GM23338 (cell line): ENCODE measurements around the gene PLXND1. TPM values are rescaled to one million over a fixed set of nuclear protein-coding genes. Genes with fewer than 3 reads are reported as not detected.

Experiments
- CTCF ChIP-seq, 2 experiments: fragments of 200-600 bp in 1 of 2; sonication (generic) in 1 of 2; conservative IDR thresholded peaks; 2 replicates each; pipeline versions ENCODE4 v1.5.1 to v1.6.1; 2016 to 2017; ENCODE audit warnings: antibody characterized with exemption in 2 of 2, low read depth in 2 of 2, mild to moderate bottlenecking in 2 of 2, moderate library complexity in 1 of 2
- EZH2phosphoT487 ChIP-seq: fragments of 200-600 bp; sonication (generic); IDR thresholded peaks from one replicate; pipeline ENCODE4 v1.8.1; 2018; ENCODE audit warnings: antibody characterized with exemption; ENCODE audit not compliant: unreplicated experiment
- REST ChIP-seq: IDR thresholded peaks from one replicate; pipeline ENCODE4 v1.6.1; 2018; ENCODE audit warnings: antibody characterized with exemption; ENCODE audit not compliant: unreplicated experiment
- ZNF462 ChIP-seq: fragments of 250-450 bp; sonication (Bioruptor Pico); IDR thresholded peaks from 2 replicates; pipeline ENCODE4 v1.5.0; 2020; ENCODE audit warnings: mild to moderate bottlenecking, moderate library complexity
- polyA plus RNA-seq: library from polyadenylated mRNA; unstranded; fragments of >200 nt; fragmentation: Nextera tagmentation; extraction: Ambion mirVana; gene quantifications from 2 replicates; pipeline ENCODE4 v1.2.1, GENCODE V29; 2016
- total RNA-seq: library from RNA; depleted of rRNA; stranded (reverse); fragments of >200 nt; shearing (Covaris generic); gene quantifications from 2 replicates; pipeline ENCODE4 v1.2.3, GENCODE V29; 2014

The PLXND1 gene
- total and polyA plus RNA-seq, 2 experiments from 2014 or later = 13.3 to 60.4 TPM

GRCh38 chr3:129598484-129598883, 8.0 kb downstream of the PLXND1 start (continued):
- TF ChIP-seq ZNF462 = no peak
- no peak for TF ChIP-seq REST
- no peak for TF ChIP-seq CTCF (conservative IDR thresholded peaks at IDR 0.05; ENCODE audit: low read depth in 2 of 2)
- TF ChIP-seq EZH2phosphoT487 = no peak
